SU-DHL-6 (cell line): ENCODE results near the gene ATR.

Experiments used
- H2AFZ ChIP-seq: fragments of 200-600 bp; sonication (generic); 2 replicates; pipeline ENCODE4 v1.6.1; 2014; ENCODE audit warnings: low read depth, mild to moderate bottlenecking, moderate library complexity, mixed read lengths, antibody characterized with exemption, low read length; ENCODE audit not compliant: severe bottlenecking
- H3F3A ChIP-seq: fragments of 200-600 bp; shearing (Covaris generic); 2 replicates; pipeline ENCODE4 v1.6.0; 2016; ENCODE audit warnings: antibody characterized with exemption, mild to moderate bottlenecking; ENCODE audit not compliant: insufficient read depth
- H3K27ac ChIP-seq: fragments of 200-600 bp; sonication (generic); 2 replicates; pipeline ENCODE4 v1.5.1; 2016; ENCODE audit warnings: low read depth, mild to moderate bottlenecking, low read length, moderate library complexity, mixed read lengths
- H3K27me3 ChIP-seq: fragments of 200-600 bp; sonication (generic), shearing (Covaris generic); 2 replicates; pipeline ENCODE4 v1.6.0; 2014; ENCODE audit warnings: mild to moderate bottlenecking, low read length
- H3K36me3 ChIP-seq: fragments of 200-600 bp; sonication (generic); 2 replicates; pipeline ENCODE4 v1.6.1; 2014; ENCODE audit warnings: mild to moderate bottlenecking, low read length, mixed read lengths
- H3K4me2 ChIP-seq: fragments of 300-600, 200-600 bp; shearing (Covaris generic), sonication (generic); 2 replicates; pipeline ENCODE4 v1.6.0; 2014; ENCODE audit warnings: low read length, low read depth, mild to moderate bottlenecking; ENCODE audit not compliant: poor library complexity, severe bottlenecking
- H3K4me3 ChIP-seq: fragments of 200-600 bp; sonication (generic); 2 replicates; pipeline ENCODE4 v1.5.1; 2014; ENCODE audit warnings: antibody characterized with exemption, low read length, mild to moderate bottlenecking, mixed read lengths; ENCODE audit not compliant: insufficient read depth, poor library complexity, severe bottlenecking
- H3K79me2 ChIP-seq: fragments of 200-600 bp; sonication (generic); 2 replicates; pipeline ENCODE4 v1.6.1; 2014; ENCODE audit warnings: mild to moderate bottlenecking, low read length, moderate library complexity; ENCODE audit not compliant: insufficient read depth
- H3K9ac ChIP-seq: fragments of 200-600 bp; sonication (generic); 2 replicates; pipeline ENCODE4 v1.7.0; 2014; ENCODE audit warnings: mild to moderate bottlenecking, low read length
- H3K9me2 ChIP-seq: fragments of 200-600 bp; sonication (generic); replicated peaks from 2 replicates; pipeline ENCODE4 v1.6.1; 2014; ENCODE audit warnings: low read length; ENCODE audit not compliant: insufficient read depth
- H3K9me3 ChIP-seq: fragments of 200-600 bp; sonication (generic); 2 replicates; pipeline ENCODE4 v1.6.1; 2014; ENCODE audit warnings: low read length, mixed read lengths; ENCODE audit not compliant: insufficient read depth
- H4K20me1 ChIP-seq: fragments of 200-600 bp; sonication (generic); 2 replicates; pipeline ENCODE4 v1.6.1; 2014; ENCODE audit warnings: low read depth, mild to moderate bottlenecking, antibody characterized with exemption, low read length, moderate library complexity, mixed read lengths
- CTCF ChIP-seq: fragments of 200-600 bp; sonication (generic); IDR thresholded peaks from one replicate; pipeline ENCODE4 v1.5.1; 2017; ENCODE audit warnings: antibody characterized with exemption, mild to moderate bottlenecking, low read length, moderate library complexity; ENCODE audit not compliant: insufficient read depth, poor library complexity, severe bottlenecking
- EZH2phosphoT487 ChIP-seq: fragments of 200-600 bp; sonication (generic), shearing (Covaris generic); conservative IDR thresholded peaks from 2 replicates; pipeline ENCODE4 v1.6.1; 2018; ENCODE audit warnings: mild to moderate bottlenecking, antibody characterized with exemption, low read length, moderate library complexity, mixed read lengths

Gene ATR

DNA sequence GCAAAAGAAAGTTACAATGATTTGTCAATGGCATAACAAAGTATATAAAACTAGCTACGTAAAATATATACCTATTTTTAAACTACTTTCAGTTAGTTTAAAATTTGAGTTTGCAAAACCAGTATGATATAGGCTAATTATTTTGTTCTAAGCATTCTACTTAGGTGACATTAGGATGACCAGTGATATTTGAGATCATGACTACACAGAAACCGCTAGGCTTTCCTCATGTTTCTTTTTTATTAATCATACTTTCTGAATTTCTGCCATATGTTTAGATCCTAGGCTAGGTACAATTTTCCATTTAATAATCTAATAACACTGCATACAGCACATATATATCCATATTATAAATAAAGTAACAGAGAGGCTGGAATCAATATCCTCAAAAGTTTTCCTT lies 78.3 kb downstream of the ATR start:
- TF ChIP-seq CTCF (no peak), EZH2phosphoT487 (no peak)
- Histone ChIP-seq H3K4me3 (no peak overlapping the region), H2AFZ (no peak overlapping the region), H3K36me3 (peaks cover 42% of the 10 kb centered on the region), H3K9me2 (no peaks in the 10 kb centered on the region), H3K9ac (no peak overlapping the region), H3K27me3 (no peaks in the 10 kb centered on the region), H4K20me1 (no peaks in the 10 kb centered on the region), H3K4me2 (no peak overlapping the region), H3K9me3 (no peaks in the 10 kb centered on the region), H3K79me2 (no peaks in the 10 kb centered on the region), H3K27ac (no peak overlapping the region), H3F3A (no peaks in the 10 kb centered on the region)

DNA sequence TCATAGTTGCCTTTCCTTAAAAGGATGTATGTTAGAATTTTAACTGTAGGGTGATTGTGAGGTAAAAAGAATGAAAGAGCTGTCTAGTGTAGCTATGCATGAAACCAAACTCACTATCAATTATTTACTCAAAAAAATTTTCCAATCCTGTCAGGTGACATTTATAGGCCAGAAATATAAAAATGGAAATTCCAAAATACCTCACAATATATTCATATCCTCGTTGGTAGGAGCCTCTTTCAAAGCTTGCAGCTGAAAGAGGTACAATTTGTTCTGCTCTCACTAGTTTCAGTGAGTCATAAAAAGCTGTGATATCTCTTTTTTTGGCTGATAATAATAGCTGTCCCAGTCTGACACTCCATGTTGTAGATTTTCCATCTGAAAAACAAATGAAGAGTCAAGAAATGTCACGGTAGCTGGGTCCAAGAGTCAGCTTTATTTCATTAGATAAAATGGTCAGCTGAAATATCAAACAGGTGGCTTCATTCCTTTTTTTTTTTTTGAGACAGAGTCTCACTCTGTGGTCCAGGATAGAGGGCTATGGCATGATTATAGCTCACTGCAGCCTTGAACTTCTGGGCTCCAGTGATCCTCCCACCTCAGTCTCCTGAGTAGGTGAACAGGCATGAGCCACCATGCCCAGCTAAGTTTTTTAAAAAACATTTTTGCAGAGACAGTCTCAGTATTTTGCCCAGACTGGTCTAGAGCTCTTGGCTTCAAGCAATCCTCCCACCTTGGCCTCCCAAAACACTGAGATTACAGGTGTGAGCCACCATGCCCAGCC lies 79.9 kb downstream of the ATR start:
- TF ChIP-seq EZH2phosphoT487 (no peak), CTCF (no peak)

DNA sequence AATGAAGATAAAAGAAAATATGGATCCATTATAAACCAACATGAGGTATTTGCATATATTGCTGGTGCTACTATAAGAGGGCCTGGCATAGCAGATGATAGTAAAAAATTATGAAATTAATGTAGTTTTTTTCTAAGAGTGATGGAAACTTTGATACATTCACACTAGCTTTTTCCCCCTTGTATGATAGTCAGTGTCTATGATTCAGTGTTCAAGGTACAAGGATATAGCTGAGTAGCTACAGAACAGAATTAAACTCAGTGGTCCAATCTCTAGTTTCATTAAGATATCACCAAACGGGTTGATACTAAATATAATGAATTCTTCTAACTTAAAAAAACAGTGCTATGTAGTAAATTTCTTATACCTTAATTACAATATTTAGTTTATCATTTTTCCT lies 80.8 kb downstream of the ATR start:
- no peaks in the 10 kb centered on the region for H3K27me3 ChIP-seq
- no peak overlapping the region for H3K4me2 ChIP-seq
- H2AFZ ChIP-seq: no peak overlapping the region
- no peaks in the 10 kb centered on the region for H3K9me3 ChIP-seq
- no peaks in the 10 kb centered on the region for H3K79me2 ChIP-seq
- H3K9me2 ChIP-seq: no peaks in the 10 kb centered on the region
- peaks cover 39% of the 10 kb centered on the region for H3K36me3 ChIP-seq
- no peak for TF ChIP-seq EZH2phosphoT487
- no peak for TF ChIP-seq CTCF
- H3K9ac ChIP-seq: no peak overlapping the region
- H3F3A ChIP-seq: no peaks in the 10 kb centered on the region
- no peak overlapping the region for H3K27ac ChIP-seq
- H3K4me3 ChIP-seq: no peak overlapping the region
- no peaks in the 10 kb centered on the region for H4K20me1 ChIP-seq

More for the DNA sequence above, 79.9 kb downstream of the ATR start:
- no peaks in the 10 kb centered on the region for H3K9me2 ChIP-seq
- H2AFZ ChIP-seq: no peak overlapping the region
- H3K27ac ChIP-seq: no peak overlapping the region
- no peak overlapping the region for H3K4me2 ChIP-seq
- no peaks in the 10 kb centered on the region for H3K27me3 ChIP-seq
- no peaks in the 10 kb centered on the region for H3K9me3 ChIP-seq
- H3K36me3 ChIP-seq: peaks cover 38% of the 10 kb centered on the region
- no peaks in the 10 kb centered on the region for H3K79me2 ChIP-seq
- H3F3A ChIP-seq: no peaks in the 10 kb centered on the region
- H4K20me1 ChIP-seq: no peaks in the 10 kb centered on the region
- H3K4me3 ChIP-seq: no peak overlapping the region
- no peak overlapping the region for H3K9ac ChIP-seq
